HG02678 (cell line): ENCODE results near the gene KRT15.

Experiments
- ATAC-seq: cut with Tn5 transposase; IDR thresholded peaks from one replicate; pipeline ENCODE4 v1.9.1; 2021; ENCODE audit warnings: mild to moderate bottlenecking, moderate library complexity; ENCODE audit not compliant: unreplicated experiment

Gene KRT15

GRCh38 chr17:41527063-41528023, 8.7 kb upstream of the KRT15 start:
- no peak for ATAC-seq

- ATAC-seq: no peak
Measured at GRCh38 chr17:41524261-41524660, 5.6 kb upstream of the KRT15 start.

DNA sequence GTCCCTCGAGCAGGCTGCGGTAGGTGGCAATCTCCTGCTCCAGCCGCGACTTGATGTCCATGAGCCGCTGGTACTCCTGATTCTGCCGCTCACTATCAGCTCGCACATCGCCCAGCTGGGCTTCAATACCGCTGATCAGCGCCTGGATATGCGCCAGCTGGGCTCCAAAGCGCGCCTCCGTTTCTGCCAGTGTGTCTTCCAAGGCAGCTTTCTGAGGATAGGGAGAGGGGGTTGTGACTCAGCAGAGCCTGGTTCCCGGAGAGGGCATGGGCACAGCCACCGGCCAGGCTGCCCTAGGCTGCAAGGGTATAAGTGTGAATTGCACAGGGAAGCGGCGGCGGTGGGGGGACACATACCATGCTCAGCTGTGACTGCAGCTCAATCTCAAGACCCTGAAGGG, 5.1 kb upstream of the KRT15 start:
- no peak for ATAC-seq

GRCh38 chr17:41523225-41523593, 4.5 kb upstream of the KRT15 start:
- ATAC-seq: no peak

- ATAC-seq: no peak
Measured at GRCh38 chr17:41522301-41523224, 3.9 kb upstream of the KRT15 start.

- no peak for ATAC-seq
Measured at GRCh38 chr17:41521574-41522261, 3.0 kb upstream of the KRT15 start.

- no peak for ATAC-seq
Measured at GRCh38 chr17:41520821-41521521, 2.3 kb upstream of the KRT15 start.

DNA sequence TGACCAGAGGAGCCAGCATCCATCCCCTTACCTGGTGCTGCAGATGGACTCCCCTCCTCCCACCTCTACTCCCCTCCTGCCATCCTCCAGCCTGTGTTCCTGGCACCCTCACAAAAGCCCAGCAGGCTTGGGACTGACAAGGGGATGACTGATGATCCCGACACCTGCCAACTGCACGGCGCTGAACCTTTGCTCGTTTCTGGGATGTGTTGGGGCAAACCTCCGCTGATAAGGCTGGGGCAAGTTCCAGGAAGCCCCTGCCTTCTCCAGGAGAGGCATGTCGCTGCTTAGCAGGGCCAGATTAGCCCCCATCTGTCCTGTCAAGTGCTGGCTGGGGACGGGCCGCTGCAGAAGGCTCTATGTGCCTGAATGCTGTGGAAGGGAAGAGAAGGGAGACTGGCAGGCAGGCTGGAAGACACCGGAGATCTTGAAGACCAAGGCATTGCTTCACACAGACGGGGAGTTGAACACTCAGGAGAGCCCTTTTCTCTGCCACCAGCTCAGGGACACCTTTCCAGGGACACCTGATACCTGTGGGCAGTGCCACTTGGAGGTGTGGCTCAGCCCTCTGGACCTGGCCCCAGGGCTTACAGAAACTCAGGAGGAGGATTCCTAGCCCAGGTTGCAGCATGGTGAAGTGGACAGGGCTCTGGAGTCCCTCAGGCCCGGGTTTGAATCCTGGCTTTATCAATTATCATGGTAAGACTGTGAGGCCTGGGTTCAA, 973 bp upstream of the KRT15 start:
- ATAC-seq: no peak

DNA sequence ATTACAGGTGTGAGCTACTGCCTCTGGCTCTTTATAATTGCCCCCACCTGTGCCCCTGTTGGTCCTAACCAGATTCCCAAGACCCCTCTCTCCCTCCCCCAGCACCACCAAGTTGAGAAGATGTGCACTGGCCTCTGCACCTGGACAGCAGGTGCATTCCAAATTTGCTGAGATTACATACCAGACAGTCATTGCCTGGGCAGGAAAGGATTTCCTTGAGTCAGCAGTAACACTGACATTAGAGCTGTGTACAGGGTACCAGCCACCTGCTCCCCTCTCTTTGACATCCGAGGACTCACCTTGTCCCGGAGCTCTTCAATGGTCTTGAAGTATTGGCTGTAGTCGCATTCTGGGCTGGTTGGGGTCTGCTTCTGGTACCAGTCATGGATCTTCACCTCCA, 659 bp downstream of the KRT15 start:
- no peak for ATAC-seq

- ATAC-seq: no peak
Measured at GRCh38 chr17:41516830-41517283, 1.8 kb downstream of the KRT15 start.

DNA sequence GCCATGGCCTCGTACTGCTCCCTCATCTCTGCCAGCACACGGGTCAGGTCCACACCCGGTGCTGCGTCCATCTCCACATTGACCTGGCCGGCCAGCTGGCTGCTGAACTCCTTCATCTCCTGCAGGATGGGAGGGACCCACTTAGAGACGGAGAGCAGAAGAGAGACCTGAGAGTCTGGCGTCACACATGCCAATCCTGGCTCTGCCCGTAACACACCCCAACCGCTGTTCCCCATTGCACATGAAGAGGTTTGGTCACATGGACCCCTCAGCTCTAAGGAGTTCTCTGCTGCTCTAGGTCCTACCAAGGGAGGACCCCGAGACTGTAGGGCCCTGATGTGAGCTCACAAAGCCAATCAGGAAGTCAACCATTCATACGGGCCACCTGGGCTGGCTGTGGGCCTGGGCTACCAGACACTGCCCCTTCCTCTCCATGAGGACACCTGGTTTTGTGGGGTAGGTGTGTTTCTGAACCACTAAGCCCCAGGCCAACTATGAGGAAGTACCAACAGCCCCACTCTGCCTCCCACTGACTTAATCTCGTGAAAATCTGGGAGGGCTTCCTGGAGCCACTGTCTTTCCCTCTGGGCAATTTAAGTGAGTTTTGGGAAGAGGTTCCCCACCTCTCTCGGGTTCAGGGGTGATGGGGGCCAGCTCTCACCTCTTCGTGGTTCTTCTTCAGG, 2.4 kb downstream of the KRT15 start:
- no peak for ATAC-seq

GRCh38 chr17:41513168-41513547, 5.5 kb downstream of the KRT15 start:
- no peak for ATAC-seq

DNA sequence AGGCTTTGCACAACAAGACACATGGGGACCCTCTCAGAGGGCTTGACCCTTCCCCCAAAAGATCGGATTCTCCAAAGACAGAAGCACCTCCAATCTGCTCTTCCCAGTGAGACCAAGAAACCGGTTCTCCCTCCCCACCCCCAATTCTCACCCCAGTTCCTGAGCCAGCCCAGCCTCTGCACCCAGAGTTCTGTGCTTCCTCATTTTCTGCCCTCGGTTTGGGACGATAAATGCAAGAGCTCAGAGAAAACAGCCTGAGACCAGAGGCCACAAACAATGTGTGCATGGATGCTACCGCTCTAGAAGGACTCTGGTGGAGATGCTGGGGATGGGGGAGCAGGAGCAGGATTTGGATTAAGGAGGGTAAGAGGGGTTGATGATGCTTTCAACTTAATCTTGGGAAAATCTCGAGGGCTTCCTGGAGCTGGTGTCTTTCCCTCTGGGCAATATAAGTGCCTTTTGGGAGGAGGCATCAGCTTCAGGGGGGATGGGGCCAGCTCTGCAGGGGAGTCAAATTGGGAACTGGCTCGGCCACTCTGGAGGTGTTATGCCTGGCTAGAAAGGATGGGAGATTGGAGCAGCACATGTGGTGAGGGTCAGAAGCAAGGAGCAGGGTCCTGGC, 6.0 kb downstream of the KRT15 start:
- no peak for ATAC-seq

DNA sequence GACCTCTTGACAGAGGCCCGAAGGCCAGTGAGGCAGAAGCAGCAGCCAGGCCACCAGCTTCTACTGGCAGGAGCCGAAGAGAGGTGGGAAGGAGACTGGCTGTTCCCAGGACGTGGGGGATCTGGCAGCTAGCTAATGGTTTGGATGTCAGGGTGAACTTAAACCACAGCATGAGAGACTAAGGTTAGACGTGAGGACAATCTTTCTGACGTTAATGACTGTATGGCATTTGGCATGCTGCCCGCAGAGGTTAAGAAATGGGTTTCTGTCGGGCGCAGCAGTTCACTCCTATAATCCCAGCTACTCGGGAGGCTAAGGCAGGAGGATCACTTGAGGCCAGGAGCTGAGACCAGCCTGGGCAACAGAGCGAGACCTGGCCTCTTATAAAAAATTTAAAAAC, 7.0 kb downstream of the KRT15 start:
- no peak for ATAC-seq

GRCh38 chr17:41511116-41511515, 7.6 kb downstream of the KRT15 start:
- no peak for ATAC-seq

DNA sequence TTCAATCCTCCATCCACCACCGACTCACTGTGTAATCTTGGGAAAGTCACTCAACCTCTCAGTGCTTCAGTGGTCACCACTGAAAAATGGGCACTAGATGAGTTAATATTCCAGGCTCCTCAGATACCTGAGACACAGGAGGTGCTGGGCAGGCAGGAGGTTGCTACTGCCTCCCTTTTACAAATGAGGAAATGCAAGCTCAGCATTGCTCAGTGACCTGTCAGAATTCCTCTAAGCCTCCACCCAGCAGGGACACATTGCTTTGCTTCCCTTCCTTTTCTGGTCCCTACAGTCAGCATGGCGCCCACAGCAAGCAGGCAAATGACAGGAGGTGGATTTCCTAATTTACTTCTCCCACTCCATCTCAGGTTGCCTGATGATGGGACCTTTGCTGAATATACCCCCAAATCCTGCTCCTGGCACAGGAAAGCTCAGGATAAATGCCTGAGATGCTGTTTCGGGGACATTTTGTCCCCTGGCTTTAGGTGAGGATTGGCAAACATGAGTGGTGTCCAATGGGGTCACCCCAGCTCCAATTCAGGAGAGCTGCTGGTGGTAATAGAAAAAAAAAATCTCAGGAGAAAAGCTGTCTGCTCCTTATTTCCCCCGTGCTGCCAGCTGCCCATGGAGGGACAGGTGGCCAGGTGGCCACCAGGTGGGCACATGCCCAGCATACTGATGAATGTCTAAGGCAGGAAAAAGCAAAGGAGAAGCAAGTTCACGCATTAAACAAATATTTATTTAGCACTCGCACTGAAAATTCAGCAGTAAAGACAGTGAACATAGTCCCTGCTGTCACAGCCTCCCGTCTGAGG, 8.2 kb downstream of the KRT15 start:
- no peak for ATAC-seq

DNA sequence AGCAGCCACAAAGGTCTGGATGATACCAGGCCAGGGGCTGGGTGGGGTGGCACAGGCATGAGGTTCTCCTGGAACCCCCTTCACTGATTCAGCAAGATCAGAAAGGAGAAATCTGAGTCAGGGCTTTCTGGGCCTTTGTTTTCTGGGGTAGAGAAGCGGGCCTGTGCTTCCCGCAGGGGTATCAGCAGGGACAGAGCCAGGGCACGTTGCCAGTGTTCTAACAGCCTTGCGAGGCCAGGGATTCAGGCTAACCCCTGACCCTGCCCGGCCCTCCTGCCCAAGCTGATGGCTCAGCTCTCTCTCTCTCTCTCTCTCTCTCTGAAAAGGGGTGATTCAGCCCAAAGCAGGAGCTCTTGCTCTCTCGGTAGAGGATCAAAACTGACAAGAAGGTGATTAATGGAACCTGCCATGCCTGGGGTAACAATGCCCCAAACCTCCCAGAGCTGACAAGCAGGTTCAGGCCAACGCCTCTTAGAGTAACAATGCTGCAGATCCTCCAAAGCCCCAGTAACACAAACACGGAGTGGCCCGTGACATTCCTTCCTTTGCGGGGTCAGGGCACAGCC, 11.3 kb downstream of the KRT15 start:
- ATAC-seq: no peak
